T47D (cell line): ENCODE measurements around the gene IGF1R.

Experiments used
- DNase-seq, 2 experiments: peaks; one replicate each; pipeline versions ENCODE4 v3.0.0 to v3.0.0-alpha.2; 2011 to 2012; ENCODE audit warnings: low read depth in 1 of 2, low spot score in 1 of 2
- JUND ChIP-seq: IDR thresholded peaks from 2 replicates; pipeline ENCODE4 v1.6.1; 2012; ENCODE audit warnings: low read depth
- in situ Hi-C: cut with HindIII; loops from 2 replicates; pipeline ENCODE4 v1.10.0; 2016; ENCODE audit warnings: low sequenced_read_pairs, low pct_unique_long_range_greater_than_20kb

IGF1R gene

GRCh38 chr15:98969126-98969735 is 320.9 kb downstream of the IGF1R start:
- in situ Hi-C loops, result no loop called here
- TF ChIP-seq JUND, result no peak
- DNase-seq, result no peak

- TF ChIP-seq JUND, result no peak
- in situ Hi-C loops, result no loop called here
- DNase-seq, result no peak
Observed at GRCh38 chr15:98970799-98971198, 322.5 kb downstream of the IGF1R start.

- in situ Hi-C loops, result no loop called here
- DNase-seq, result no peak
- TF ChIP-seq JUND, result no peak
Observed at GRCh38 chr15:98976500-98976899, 328.2 kb downstream of the IGF1R start.

GRCh38 chr15:98977441-98977840 is 329.1 kb downstream of the IGF1R start:
- TF ChIP-seq JUND, result no peak
- DNase-seq, result no peak
- in situ Hi-C loops, result no loop called here

GRCh38 chr15:98978153-98978552 is 329.8 kb downstream of the IGF1R start:
- TF ChIP-seq JUND, result no peak
- in situ Hi-C loops, result no loop called here
- DNase-seq, result no peak

- no peak for DNase-seq
- TF ChIP-seq JUND, result no peak
- in situ Hi-C loops, result no loop called here
Observed at GRCh38 chr15:98980899-98981228, 332.5 kb downstream of the IGF1R start.

GRCh38 chr15:98981851-98982722 is 333.7 kb downstream of the IGF1R start:
- in situ Hi-C loops, result no loop called here
- no peak for TF ChIP-seq JUND
- DNase-seq, result no peak

GRCh38 chr15:98983334-98983733 is 335.0 kb downstream of the IGF1R start:
- in situ Hi-C loops, result no loop called here
- TF ChIP-seq JUND, result no peak
- peak in 1 of 2 experiments; percentile 16 for DNase-seq

GRCh38 chr15:98986281-98986680 is 337.9 kb downstream of the IGF1R start:
- no peak for DNase-seq
- in situ Hi-C loops, result no loop called here
- TF ChIP-seq JUND, result no peak

- in situ Hi-C loops, result no loop called here
- no peak for TF ChIP-seq JUND
- DNase-seq, result no peak
Observed at GRCh38 chr15:98994892-98995291, 346.6 kb downstream of the IGF1R start.

GRCh38 chr15:98996169-98996568 is 347.8 kb downstream of the IGF1R start:
- in situ Hi-C loops, result no loop called here

GRCh38 chr15:98996624-98997023 is 348.3 kb downstream of the IGF1R start:
- no peak for TF ChIP-seq JUND
- in situ Hi-C loops, result no loop called here

More at GRCh38 chr15:98996169-98996568, 347.8 kb downstream of the IGF1R start:
- no peak for TF ChIP-seq JUND
- no peak for DNase-seq

GRCh38 chr15:98997312-98997711 is 349.0 kb downstream of the IGF1R start:
- no peak for TF ChIP-seq JUND
- no peak for DNase-seq
- in situ Hi-C loops, result no loop called here

More at GRCh38 chr15:98996624-98997023, 348.3 kb downstream of the IGF1R start:
- DNase-seq, result no peak

GRCh38 chr15:98997755-98998154 is 349.4 kb downstream of the IGF1R start:
- in situ Hi-C loops, result no loop called here
- no peak for TF ChIP-seq JUND
- DNase-seq, result no peak
